DND-41 (cell line): ENCODE data around the gene UPK3BL1.
"Not testable (repeated sequence)": the region's sequence is repeated elsewhere in the genome, so short reads cannot be mapped to it uniquely, and the experiment has no call there.

Experiments
- EZH2 ChIP-seq: IDR thresholded peaks from 3 replicates; pipeline ENCODE4 v1.6.1; 2012; ENCODE audit warnings: borderline replicate concordance, low read depth, mild to moderate bottlenecking, moderate library complexity, low read length, inconsistent platforms; ENCODE audit not compliant: severe bottlenecking
- TF ChIP-seq, protein P1 (sequence below): IDR thresholded peaks from 2 replicates; pipeline ENCODE4 v1.5.1; 2012; ENCODE audit warnings: borderline replicate concordance, low read length, moderate library complexity, mild to moderate bottlenecking; ENCODE audit not compliant: poor library complexity, severe bottlenecking; ENCODE audit errors: extremely low read depth

- TF ChIP-seq, protein P1, sequence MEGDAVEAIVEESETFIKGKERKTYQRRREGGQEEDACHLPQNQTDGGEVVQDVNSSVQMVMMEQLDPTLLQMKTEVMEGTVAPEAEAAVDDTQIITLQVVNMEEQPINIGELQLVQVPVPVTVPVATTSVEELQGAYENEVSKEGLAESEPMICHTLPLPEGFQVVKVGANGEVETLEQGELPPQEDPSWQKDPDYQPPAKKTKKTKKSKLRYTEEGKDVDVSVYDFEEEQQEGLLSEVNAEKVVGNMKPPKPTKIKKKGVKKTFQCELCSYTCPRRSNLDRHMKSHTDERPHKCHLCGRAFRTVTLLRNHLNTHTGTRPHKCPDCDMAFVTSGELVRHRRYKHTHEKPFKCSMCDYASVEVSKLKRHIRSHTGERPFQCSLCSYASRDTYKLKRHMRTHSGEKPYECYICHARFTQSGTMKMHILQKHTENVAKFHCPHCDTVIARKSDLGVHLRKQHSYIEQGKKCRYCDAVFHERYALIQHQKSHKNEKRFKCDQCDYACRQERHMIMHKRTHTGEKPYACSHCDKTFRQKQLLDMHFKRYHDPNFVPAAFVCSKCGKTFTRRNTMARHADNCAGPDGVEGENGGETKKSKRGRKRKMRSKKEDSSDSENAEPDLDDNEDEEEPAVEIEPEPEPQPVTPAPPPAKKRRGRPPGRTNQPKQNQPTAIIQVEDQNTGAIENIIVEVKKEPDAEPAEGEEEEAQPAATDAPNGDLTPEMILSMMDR = not testable (repeated sequence)
- TF ChIP-seq EZH2 = not testable (repeated sequence)
These were observed 45.9 kb upstream of the UPK3BL1 start for GRCh38 chr7:102688299-102689036.
